ENCODE results near the gene PPM1H. TPM values are rescaled to one million over a fixed set of nuclear protein-coding genes. Genes with fewer than 3 reads are reported as not detected.
"Not testable (repeated sequence)": the region's sequence is repeated elsewhere in the genome, so short reads cannot be mapped to it uniquely, and the experiment has no call there.

The PPM1H gene
- total RNA-seq, 1 experiment from 2014 or later = 37.1 TPM

DNA sequence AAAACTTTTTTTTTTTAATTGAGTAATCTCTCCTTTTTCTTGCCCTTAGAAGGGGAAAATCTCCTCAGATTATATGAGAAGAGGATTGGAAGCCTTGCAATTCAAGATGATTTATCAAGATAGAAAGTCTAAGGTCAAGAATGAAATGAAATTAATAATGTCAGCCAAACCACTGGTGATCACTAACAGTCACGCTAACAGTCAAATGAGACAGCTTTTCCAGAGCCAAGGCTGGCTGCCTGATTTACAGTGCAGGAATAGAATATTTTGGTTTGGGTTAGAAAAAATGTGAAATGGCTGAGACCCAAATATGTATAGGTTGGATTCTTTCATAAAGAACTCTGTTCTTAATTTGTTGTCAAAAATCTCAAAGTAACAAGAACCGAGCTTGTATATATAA is 204.3 kb downstream of the PPM1H start:
- DNase-seq (ENCODE audit: low spot score) (no peak), ATAC-seq (no peak)
- H3K27me3 Mint-ChIP-seq (ENCODE audit: low read depth) = no peaks in the 10 kb centered on the region
- ChIA-PET POLR2A (no interaction called here), CTCF (no interaction called here)
- peaks cover 3% of the 10 kb centered on the region for H3K36me3 Mint-ChIP-seq
- peaks cover 42% of the 10 kb centered on the region for H3K4me1 Mint-ChIP-seq
- H3K27ac Mint-ChIP-seq = no peak overlapping the region
- no peaks in the 10 kb centered on the region for H3K9me3 Mint-ChIP-seq
- TF ChIP-seq, protein P1, sequence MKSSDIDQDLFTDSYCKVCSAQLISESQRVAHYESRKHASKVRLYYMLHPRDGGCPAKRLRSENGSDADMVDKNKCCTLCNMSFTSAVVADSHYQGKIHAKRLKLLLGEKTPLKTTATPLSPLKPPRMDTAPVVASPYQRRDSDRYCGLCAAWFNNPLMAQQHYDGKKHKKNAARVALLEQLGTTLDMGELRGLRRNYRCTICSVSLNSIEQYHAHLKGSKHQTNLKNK (CRISPR knock-in tag; IDR thresholded peaks at IDR 0.05) = no peak
- TF ChIP-seq GRHL2 (CRISPR knock-in tag; IDR thresholded peaks at IDR 0.05; ENCODE audit: insufficient replicate concordance, severe bottlenecking) = no peak
- no peak for TF ChIP-seq ZNF121 (CRISPR knock-in tag; IDR thresholded peaks at IDR 0.05)
- TF ChIP-seq NFE2L1 (CRISPR knock-in tag; IDR thresholded peaks at IDR 0.05) = no peak
- TF ChIP-seq, protein P2, sequence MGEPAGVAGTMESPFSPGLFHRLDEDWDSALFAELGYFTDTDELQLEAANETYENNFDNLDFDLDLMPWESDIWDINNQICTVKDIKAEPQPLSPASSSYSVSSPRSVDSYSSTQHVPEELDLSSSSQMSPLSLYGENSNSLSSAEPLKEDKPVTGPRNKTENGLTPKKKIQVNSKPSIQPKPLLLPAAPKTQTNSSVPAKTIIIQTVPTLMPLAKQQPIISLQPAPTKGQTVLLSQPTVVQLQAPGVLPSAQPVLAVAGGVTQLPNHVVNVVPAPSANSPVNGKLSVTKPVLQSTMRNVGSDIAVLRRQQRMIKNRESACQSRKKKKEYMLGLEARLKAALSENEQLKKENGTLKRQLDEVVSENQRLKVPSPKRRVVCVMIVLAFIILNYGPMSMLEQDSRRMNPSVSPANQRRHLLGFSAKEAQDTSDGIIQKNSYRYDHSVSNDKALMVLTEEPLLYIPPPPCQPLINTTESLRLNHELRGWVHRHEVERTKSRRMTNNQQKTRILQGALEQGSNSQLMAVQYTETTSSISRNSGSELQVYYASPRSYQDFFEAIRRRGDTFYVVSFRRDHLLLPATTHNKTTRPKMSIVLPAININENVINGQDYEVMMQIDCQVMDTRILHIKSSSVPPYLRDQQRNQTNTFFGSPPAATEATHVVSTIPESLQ (CRISPR knock-in tag; IDR thresholded peaks at IDR 0.05) = no peak
- TF ChIP-seq, protein P3, sequence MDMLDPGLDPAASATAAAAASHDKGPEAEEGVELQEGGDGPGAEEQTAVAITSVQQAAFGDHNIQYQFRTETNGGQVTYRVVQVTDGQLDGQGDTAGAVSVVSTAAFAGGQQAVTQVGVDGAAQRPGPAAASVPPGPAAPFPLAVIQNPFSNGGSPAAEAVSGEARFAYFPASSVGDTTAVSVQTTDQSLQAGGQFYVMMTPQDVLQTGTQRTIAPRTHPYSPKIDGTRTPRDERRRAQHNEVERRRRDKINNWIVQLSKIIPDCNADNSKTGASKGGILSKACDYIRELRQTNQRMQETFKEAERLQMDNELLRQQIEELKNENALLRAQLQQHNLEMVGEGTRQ (CRISPR knock-in tag; IDR thresholded peaks at IDR 0.05) = no peak
- TF ChIP-seq NFATC4 (CRISPR knock-in tag; IDR thresholded peaks at IDR 0.05) = no peak
- no peak for TF ChIP-seq OVOL2 (CRISPR knock-in tag; IDR thresholded peaks at IDR 0.05; ENCODE audit: borderline replicate concordance)
- no peak for TF ChIP-seq SP1 (CRISPR knock-in tag; conservative IDR thresholded peaks at IDR 0.05)
- no peak for TF ChIP-seq ZNF138 (CRISPR knock-in tag; conservative IDR thresholded peaks at IDR 0.05)
- TF ChIP-seq, protein P4, sequence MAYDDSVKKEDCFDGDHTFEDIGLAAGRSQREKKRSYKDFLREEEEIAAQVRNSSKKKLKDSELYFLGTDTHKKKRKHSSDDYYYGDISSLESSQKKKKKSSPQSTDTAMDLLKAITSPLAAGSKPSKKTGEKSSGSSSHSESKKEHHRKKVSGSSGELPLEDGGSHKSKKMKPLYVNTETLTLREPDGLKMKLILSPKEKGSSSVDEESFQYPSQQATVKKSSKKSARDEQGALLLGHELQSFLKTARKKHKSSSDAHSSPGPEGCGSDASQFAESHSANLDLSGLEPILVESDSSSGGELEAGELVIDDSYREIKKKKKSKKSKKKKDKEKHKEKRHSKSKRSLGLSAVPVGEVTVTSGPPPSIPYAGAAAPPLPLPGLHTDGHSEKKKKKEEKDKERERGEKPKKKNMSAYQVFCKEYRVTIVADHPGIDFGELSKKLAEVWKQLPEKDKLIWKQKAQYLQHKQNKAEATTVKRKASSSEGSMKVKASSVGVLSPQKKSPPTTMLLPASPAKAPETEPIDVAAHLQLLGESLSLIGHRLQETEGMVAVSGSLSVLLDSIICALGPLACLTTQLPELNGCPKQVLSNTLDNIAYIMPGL (CRISPR knock-in tag; IDR thresholded peaks at IDR 0.05) = no peak
- H3K4me3 Mint-ChIP-seq = no peak overlapping the region

DNA sequence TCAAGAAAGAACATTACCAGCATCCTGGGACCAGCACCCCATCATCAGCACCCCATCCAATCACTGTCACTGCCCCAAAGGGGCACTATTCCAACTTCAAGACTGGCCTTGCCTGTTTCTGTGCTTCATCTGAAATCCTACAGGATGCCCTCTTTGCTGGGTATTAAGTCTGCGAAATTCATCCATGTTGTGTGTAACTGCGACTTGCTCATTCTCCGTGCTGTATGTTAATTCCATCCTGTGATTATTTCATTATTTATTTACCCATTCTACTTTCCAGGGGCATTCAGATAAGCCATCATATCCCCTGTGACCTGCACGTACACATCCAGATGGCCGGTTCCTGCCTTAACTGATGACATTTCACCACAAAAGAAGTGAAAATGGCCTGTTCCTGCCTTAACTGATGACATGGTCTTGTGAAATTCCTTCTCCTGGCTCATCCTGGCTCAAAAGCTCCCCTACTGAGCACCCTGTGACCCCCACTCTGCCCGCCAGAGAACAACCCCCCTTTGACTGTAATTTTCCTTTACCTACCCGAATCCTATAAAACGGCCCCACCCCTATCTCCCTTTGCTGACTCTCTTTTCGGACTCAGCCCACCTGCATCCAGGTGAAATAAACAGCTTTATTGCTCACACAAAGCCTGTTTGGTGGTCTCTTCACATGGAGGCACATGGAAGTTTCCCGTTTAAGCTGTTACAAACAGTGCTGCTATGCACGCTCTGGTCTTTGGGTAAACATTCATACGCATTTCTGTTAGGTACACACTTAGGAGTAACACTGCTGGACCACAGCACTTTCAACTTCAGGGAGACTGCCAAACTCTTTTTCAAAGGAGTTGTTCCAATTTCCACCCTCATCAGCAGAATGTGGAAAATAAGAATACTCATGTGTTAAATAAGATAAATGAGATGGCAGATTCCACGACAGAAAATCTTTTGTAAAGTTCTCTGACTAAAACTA is 205.1 kb downstream of the PPM1H start:
- POLR2A ChIA-PET; DNase-seq (ENCODE audit: low spot score); H3K36me3 Mint-ChIP-seq; H3K4me3 Mint-ChIP-seq; H3K27me3 Mint-ChIP-seq (ENCODE audit: low read depth); H3K9me3 Mint-ChIP-seq: not testable (repeated sequence)
- Mint-ChIP-seq H3K27ac (peak overlapping the region; percentile 66), H3K4me1 (peaks cover 50% of the 10 kb centered on the region)
- CTCF ChIA-PET = interaction anchor here (0.5 kb wide), 1 partner anchor 352 kb away, joined by 3 read pairs; no protein-coding TSS in a partner anchor
- peak; percentile 10; the same call in 1 of the 2 replicates for ATAC-seq

DNA sequence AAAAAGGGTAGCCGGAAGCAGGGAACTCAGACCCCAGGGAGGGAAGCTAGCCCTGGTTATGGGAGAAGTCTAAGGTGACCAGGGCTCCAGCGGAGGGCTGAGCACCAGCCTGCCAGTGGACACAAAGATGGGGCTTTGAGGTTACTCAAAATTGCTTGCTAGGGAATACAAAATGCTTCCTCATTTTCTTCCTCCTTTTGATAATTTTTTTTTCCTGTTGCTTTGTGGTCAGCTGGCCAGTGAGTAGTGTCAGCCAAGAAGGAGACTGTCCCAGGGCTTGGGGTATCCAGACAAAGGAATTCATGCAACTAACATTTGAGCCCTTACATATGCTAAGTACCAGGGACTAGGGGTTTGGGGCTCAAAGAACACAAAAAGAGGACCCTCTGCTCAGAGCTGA is 206.2 kb downstream of the PPM1H start:
- no peak overlapping the region; the same call in 1 of the 2 replicates for H3K4me3 Mint-ChIP-seq
- H3K27me3 Mint-ChIP-seq (ENCODE audit: low read depth) = no peaks in the 10 kb centered on the region
- H3K9me3 Mint-ChIP-seq = no peaks in the 10 kb centered on the region
- CTCF ChIA-PET = no interaction called here
- POLR2A ChIA-PET = no interaction called here
- no peaks in the 10 kb centered on the region for H3K36me3 Mint-ChIP-seq
- H3K27ac Mint-ChIP-seq = peak overlapping the region; percentile 21; the same call in 1 of the 2 replicates
- ATAC-seq (peak; percentile 21; the same call in 1 of the 2 replicates), DNase-seq (ENCODE audit: low spot score) (no peak)
- H3K4me1 Mint-ChIP-seq = peaks cover 61% of the 10 kb centered on the region
- TF ChIP-seq SMAD3 (CRISPR knock-in tag; IDR thresholded peaks at IDR 0.05; ENCODE audit: borderline replicate concordance) = no peak
- TF ChIP-seq ZNF423 (CRISPR knock-in tag; IDR thresholded peaks at IDR 0.05) = no peak
- TF ChIP-seq, protein P5, sequence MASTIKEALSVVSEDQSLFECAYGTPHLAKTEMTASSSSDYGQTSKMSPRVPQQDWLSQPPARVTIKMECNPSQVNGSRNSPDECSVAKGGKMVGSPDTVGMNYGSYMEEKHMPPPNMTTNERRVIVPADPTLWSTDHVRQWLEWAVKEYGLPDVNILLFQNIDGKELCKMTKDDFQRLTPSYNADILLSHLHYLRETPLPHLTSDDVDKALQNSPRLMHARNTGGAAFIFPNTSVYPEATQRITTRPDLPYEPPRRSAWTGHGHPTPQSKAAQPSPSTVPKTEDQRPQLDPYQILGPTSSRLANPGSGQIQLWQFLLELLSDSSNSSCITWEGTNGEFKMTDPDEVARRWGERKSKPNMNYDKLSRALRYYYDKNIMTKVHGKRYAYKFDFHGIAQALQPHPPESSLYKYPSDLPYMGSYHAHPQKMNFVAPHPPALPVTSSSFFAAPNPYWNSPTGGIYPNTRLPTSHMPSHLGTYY (CRISPR knock-in tag; IDR thresholded peaks at IDR 0.05) = no peak
- no peak for TF ChIP-seq ZNF671 (CRISPR knock-in tag; IDR thresholded peaks at IDR 0.05)
- TF ChIP-seq RORB (CRISPR knock-in tag; IDR thresholded peaks at IDR 0.05) = no peak
- TF ChIP-seq NR1H2 (CRISPR knock-in tag; IDR thresholded peaks at IDR 0.05) = no peak
- TF ChIP-seq, protein P6, sequence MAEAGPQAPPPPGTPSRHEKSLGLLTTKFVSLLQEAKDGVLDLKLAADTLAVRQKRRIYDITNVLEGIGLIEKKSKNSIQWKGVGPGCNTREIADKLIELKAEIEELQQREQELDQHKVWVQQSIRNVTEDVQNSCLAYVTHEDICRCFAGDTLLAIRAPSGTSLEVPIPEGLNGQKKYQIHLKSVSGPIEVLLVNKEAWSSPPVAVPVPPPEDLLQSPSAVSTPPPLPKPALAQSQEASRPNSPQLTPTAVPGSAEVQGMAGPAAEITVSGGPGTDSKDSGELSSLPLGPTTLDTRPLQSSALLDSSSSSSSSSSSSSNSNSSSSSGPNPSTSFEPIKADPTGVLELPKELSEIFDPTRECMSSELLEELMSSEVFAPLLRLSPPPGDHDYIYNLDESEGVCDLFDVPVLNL (CRISPR knock-in tag; IDR thresholded peaks at IDR 0.05; ENCODE audit: borderline replicate concordance, low read depth) = no peak
- no peak for TF ChIP-seq TP53 (CRISPR knock-in tag; IDR thresholded peaks at IDR 0.05)
- TF ChIP-seq TEAD1 (CRISPR knock-in tag; IDR thresholded peaks at IDR 0.05) = no peak
- no peak for TF ChIP-seq TEAD4 (CRISPR knock-in tag; IDR thresholded peaks at IDR 0.05)
- no peak for TF ChIP-seq ETV6 (CRISPR knock-in tag; IDR thresholded peaks at IDR 0.05)
- no peak for TF ChIP-seq NFYB (CRISPR knock-in tag; conservative IDR thresholded peaks at IDR 0.05; ENCODE audit: low read depth)

Data from WTC11 (cell line).